Measurements from ENCODE around the gene PMP22.

- TF ChIP-seq REST (IDR thresholded peaks at IDR 0.05; ENCODE audit: low read depth) (no peak), CTCF (IDR thresholded peaks at IDR 0.05 in 2 of 3, conservative IDR thresholded peaks at IDR 0.05 in 1 of 3; ENCODE audit: borderline replicate concordance in 1 of 3, insufficient read depth in 1 of 3, low read depth in 2 of 3, low read length in 2 of 3) (no peak), MAX (IDR thresholded peaks at IDR 0.05) (no peak), FOSL1 (IDR thresholded peaks at IDR 0.05; ENCODE audit: low read depth) (no peak)
Observed at GRCh38 chr17:15303268-15303667, 38.1 kb upstream of the PMP22 start.

Data from HCT116 (cell line).